NCI-H2081 (cell line): ENCODE data around the gene NDUFB8.

ENCODE experiments used
- DNase-seq, 2 experiments: peaks; one replicate each; lab custom pipeline; 2025; lab: John Stamatoyannopoulos, UW

Gene NDUFB8

DNA sequence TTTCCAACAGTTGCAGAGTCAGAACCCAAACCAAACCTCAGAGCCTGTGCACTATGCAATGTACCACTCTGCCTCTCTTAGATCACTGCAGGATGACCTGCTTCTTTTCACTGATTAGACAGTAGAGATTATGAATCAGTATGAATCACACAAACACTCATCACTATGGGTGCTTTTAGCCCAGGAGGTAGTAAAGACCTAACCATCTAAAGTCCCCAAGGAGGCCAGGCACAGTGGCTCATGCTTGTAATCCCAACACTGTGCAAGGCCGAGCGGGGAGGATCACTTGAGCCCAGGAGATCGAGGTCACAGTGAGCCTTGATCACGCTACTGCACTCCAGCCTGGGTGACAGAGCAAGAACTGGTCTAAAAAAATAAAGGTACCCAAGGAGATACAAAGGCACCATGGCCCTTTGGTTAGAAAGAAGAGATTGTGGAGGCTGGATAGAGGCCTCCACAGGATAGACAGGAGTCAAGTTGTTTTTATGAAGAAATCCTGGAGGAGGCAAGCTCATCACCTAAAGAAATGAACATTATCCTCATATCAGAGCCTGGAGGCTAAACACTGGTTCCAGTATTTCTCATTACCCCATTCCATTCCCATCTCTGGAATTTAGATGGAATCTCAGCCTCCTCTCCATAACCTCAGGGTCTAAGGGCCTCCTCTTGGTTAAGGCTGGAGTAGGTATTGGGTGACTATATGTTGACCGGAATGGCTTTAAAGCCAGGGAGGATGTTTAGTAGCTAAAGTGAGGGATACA is 22.9 kb downstream of the NDUFB8 start:
- DNase-seq = no peak

DNA sequence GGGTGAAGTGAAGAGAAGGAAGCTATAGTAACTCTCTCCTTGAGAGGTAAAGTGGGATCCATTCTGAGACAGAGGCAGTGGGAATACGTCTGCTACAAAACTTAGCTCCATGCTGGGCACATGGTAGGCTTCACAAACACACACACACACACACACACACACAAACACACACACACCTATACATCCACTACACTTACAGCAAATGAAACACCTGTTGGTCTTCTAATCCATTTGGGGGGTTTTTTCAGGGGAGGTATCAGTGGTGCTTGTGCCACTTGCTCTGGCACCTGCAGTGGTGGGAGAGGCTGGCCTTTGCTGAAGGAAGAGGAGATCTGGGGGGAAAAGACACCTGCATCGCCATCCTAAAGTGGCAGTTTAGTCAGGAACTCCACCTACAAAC is 24.5 kb downstream of the NDUFB8 start:
- no peak for DNase-seq

DNA sequence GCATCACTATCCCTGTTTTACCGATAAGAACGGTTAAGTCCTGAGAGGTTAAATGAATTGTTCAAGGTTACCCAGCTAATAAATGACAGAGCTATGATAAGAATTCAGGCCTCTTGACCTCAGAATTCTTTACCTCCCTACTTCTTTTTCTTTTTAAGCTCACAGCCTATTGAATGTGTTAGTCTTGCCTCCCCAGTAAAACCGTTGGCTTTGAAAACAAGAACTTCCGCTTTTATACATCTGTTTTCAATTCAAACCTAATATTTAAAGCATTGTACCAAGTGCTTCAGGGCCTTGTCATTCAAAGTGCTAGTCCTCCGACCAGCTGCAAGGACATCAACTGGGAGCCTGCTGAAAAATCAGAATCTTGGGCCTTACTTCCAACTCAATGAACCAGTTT is 25.6 kb downstream of the NDUFB8 start:
- no peak for DNase-seq

GRCh38 chr10:100502926-100503494 is 26.7 kb downstream of the NDUFB8 start:
- DNase-seq = no peak

- no peak for DNase-seq
These were observed 28.2 kb downstream of the NDUFB8 start for GRCh38 chr10:100501423-100501822.

DNA sequence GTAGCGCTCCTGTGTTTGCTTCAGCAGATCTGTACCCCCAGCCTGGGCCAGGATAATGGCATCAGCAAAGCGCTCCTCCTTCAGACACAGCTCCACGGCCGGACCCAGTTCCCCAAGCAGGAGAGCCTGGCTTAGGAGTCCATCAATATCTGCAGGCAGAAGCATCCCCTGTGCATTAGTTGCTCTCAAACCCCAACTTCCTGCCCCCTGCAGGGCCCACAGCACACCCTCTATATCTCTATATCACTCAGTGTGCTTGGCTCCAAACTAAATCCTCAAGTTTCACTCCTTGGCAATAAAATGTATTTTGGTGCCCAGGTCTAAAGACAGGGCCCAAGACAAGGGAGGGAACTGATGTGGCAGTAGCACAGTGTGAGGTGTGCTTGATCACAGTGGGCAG is 31.6 kb downstream of the NDUFB8 start:
- no peak for DNase-seq

DNA sequence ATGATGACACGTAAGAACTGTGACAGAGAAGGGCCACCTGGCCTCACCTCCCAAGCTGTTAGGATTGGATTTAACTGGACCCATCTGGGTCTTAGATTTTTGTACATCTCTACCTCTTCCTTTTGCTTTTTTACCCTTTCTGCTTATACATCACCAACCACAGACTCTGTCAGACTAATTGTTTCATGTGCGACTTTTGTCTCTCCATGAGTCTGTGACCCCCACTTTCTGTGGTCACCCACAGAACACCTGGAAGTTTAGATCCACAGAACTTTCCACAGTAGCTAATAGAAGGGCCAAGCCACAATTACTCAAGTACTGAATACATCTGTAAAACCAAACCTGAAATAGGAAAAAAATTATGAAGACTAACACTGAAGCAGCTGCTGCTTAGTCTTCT is 33.1 kb downstream of the NDUFB8 start:
- no peak for DNase-seq

DNA sequence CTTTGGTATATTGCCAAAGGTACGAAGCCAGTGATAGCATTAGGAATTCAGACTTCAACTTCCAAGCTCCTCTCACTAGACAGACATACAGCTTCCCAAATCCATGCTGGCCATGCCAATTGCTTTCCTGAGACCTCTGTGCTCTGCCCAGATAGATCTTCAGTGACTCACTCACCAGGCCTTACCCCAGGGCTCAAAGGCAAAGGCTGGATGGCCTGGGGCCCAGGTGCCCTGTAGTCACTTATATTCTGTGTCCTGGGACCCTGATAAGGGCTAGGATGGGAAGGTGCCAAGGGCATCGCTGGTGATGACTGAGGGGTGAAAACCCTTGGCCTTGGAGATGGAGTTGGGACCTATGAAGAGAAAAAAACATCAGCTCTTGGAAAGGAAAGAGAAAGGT is 39.1 kb downstream of the NDUFB8 start:
- no peak for DNase-seq

GRCh38 chr10:100489396-100489795 is 40.3 kb downstream of the NDUFB8 start:
- no peak for DNase-seq

GRCh38 chr10:100487529-100487928 is 42.1 kb downstream of the NDUFB8 start:
- no peak for DNase-seq

- DNase-seq = no peak
These were observed 43.7 kb downstream of the NDUFB8 start for GRCh38 chr10:100485801-100486495.

DNA sequence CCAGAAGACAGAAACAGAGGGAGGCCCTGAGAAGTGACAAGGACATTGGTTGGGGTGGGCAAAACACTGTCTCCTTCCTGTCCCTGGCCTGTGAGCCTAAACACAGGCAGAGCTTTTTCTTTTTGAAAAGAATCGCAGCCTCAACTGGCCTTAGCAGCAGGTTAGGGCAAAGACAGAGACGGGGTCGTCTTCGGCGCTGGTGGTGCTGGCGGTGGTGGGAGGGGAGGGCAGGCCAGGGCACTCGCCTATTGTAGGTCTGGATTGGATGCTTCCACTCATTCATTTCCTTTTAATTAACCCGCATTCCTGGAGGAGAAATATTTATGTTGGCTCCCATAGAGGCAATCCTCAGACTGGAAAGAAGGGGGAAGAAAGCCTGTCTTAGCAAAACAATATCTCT is 44.3 kb downstream of the NDUFB8 start:
- DNase-seq = no peak

DNA sequence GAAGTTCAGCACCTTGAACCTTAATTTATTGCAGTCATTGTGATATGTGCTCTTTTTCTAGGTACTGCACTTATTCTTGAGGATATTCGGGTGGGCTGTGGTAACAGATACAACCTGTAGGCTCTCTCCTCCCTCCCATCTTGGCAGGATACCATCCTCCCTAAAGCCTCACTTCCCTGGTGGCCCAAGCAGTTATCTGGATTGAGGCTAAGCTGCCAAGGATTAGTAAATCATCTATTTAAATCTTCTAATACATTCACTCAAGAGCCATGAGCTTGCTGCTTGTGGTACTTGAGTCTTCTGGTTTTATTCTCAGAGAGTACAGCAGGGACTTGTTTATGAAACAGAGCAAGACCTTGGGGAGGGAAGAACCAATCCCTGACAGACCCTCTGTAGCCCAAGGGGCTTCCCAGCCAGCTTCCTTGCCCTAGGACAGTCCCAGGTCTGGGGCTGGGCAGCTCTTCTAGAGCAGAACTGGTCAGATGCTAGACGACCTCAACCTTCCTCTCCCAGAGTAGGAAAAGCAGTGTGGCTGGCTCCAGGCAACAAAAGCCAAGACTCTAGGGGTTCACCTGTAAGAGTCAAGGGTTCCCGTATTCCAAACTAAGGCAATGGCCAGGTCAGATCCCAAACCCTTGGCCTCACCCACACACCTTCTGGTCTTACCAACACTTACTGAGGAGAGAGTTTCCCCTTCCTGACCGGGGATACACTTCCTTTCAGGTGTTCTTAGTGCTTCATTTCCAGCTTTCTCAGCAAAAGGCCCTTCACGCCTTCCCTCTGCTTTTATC is 45.6 kb downstream of the NDUFB8 start:
- DNase-seq = no peak

GRCh38 chr10:100482834-100483185 is 46.9 kb downstream of the NDUFB8 start:
- no peak for DNase-seq

DNA sequence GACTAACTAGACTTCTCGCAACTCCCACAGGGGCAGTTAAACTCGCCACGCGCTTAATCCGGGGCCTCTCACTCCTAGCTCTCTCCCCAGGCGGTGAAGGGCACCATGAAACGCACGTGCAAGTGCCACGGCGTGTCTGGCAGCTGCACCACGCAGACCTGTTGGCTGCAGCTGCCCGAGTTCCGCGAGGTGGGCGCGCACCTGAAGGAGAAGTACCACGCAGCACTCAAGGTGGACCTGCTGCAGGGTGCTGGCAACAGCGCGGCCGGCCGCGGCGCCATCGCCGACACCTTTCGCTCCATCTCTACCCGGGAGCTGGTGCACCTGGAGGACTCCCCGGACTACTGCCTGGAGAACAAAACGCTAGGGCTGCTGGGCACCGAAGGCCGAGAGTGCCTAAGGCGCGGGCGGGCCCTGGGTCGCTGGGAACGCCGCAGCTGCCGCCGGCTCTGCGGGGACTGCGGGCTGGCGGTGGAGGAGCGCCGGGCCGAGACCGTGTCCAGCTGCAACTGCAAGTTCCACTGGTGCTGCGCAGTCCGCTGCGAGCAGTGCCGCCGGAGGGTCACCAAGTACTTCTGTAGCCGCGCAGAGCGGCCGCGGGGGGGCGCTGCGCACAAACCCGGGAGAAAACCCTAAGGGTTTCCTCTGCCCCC is 47.4 kb downstream of the NDUFB8 start:
- peak; percentile 47 to 62 for DNase-seq

- peak; percentile 72 to 85 for DNase-seq
These were observed 48.1 kb downstream of the NDUFB8 start for GRCh38 chr10:100481462-100482081.

- no peak for DNase-seq
These were observed 49.7 kb downstream of the NDUFB8 start for GRCh38 chr10:100480002-100480401.

GRCh38 chr10:100479037-100479436 is 50.6 kb downstream of the NDUFB8 start:
- no peak for DNase-seq

DNA sequence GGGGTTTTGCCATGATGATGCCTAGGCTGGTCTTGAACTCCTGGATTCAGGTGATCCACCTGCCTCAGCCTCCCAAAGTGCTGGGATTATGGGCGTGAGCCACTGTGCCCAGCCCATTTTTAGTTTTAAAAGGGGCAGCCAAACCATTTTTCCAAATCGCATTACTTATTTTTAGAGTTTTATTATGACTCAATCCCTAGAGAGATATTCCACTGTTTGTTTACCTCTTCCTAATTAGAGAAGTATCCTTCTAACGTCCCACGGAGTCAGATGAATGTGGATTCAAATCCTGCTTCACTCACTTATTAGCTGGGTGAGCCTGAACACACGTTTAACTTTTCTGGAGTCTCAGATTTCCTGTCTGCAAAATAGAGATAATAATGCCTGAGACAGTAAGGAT is 51.7 kb downstream of the NDUFB8 start:
- no peak for DNase-seq
